Peyer's patch (tissue), 4 donors: ENCODE measurements around the gene AGBL4.

ENCODE experiments used
- POLR2A ChIP-seq, 2 donors: fragments of 450-650 bp; IDR thresholded peaks; one replicate each; pipeline ENCODE4 v1.5.1; 2017; ENCODE audit warnings: antibody characterized with exemption in 2 of 2, mild to moderate bottlenecking in 2 of 2, moderate library complexity in 2 of 2
- TF ChIP-seq, protein P1 (sequence below), 6 experiments: fragments of 450-650 bp in 4 of 6; fragments of 200-600 bp in 2 of 6; sonication (generic) in 1 of 6; IDR thresholded peaks; one replicate each; pipeline ENCODE4 v1.5.1; 2017 to 2019; ENCODE audit warnings: antibody characterized with exemption in 6 of 6, mild to moderate bottlenecking in 3 of 6, moderate library complexity in 1 of 6

- TF ChIP-seq, protein P1, sequence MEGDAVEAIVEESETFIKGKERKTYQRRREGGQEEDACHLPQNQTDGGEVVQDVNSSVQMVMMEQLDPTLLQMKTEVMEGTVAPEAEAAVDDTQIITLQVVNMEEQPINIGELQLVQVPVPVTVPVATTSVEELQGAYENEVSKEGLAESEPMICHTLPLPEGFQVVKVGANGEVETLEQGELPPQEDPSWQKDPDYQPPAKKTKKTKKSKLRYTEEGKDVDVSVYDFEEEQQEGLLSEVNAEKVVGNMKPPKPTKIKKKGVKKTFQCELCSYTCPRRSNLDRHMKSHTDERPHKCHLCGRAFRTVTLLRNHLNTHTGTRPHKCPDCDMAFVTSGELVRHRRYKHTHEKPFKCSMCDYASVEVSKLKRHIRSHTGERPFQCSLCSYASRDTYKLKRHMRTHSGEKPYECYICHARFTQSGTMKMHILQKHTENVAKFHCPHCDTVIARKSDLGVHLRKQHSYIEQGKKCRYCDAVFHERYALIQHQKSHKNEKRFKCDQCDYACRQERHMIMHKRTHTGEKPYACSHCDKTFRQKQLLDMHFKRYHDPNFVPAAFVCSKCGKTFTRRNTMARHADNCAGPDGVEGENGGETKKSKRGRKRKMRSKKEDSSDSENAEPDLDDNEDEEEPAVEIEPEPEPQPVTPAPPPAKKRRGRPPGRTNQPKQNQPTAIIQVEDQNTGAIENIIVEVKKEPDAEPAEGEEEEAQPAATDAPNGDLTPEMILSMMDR (IDR thresholded peaks at IDR 0.05), result no peak
- no peak for TF ChIP-seq POLR2A (IDR thresholded peaks at IDR 0.05)
Observed at GRCh38 chr1:49337251-49337650, 686.5 kb downstream of the AGBL4 start.
